Measurements from ENCODE around the gene FRS2. TPM values are rescaled to one million over a fixed set of nuclear protein-coding genes. Genes with fewer than 3 reads are reported as not detected.

The FRS2 gene
- total RNA-seq, 2 experiments from 2014 or later = 7.9 TPM

DNA sequence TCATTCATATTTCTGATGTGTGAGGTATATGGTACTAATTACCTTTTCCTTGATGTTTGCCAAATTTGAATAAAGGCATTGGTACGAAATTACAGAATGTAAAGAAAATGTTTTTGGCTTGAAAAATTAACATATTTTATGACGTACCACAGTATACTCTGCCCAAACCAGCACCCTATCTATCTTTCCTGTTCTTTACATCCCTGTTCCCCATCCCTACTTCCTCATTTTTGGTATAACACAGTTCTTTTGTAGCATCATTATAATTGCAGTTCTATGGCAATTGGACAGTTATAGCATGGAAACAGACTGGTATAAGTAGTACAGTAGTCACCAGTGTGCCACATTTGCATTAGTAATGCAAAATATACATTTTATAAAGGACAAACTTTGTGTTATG lies 108.1 kb downstream of the FRS2 start:
- peaks cover 5% of the 10 kb centered on the region for H3K4me1 Mint-ChIP-seq (ENCODE audit: low read depth)
- intact Hi-C loops (cut with micrococcal nuclease) = no loop called here

DNA sequence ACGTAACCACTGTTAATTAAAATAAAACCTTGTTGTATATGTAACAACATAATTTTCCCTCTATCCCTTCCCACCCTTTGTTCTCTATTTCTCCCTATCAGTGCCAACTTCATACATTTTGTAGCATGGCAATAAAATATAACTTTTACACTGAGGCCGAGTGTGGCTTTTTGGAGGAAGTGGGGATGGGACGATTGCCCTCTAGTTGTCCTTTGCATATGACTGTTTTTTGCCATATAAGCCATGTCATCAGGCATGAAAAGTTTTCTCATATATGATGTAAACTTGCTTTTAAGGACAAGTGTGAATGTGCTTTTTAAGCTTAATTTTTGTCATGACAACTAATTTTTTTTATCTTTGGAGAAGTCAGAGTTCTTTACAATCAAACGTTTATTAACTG lies 108.8 kb downstream of the FRS2 start:
- no peak for DNase-seq
- no peaks in the 10 kb centered on the region for H3K27me3 Mint-ChIP-seq (ENCODE audit: low read depth)
- H3K9me3 Mint-ChIP-seq = no peaks in the 10 kb centered on the region
- no peak overlapping the region for H3K4me3 Mint-ChIP-seq
- intact Hi-C loops (cut with micrococcal nuclease) = no loop called here
- H3K36me3 Mint-ChIP-seq (ENCODE audit: low read depth) = peaks cover 4% of the 10 kb centered on the region
- H3K4me1 Mint-ChIP-seq (ENCODE audit: low read depth) = peaks cover 5% of the 10 kb centered on the region
- CTCF ChIA-PET = interaction anchor here (1.2 to 8.9 kb wide), 2 partner anchors 10 to 61 kb away, joined by 5 to 68 read pairs; no protein-coding TSS in a partner anchor
- H3K27ac Mint-ChIP-seq = no peak overlapping the region

More for the DNA sequence above, 108.1 kb downstream of the FRS2 start:
- no peaks in the 10 kb centered on the region for H3K9me3 Mint-ChIP-seq
- no peak overlapping the region for H3K27ac Mint-ChIP-seq
- no peaks in the 10 kb centered on the region for H3K27me3 Mint-ChIP-seq (ENCODE audit: low read depth)
- H3K36me3 Mint-ChIP-seq (ENCODE audit: low read depth) = peaks cover 7% of the 10 kb centered on the region
- no peak overlapping the region for H3K4me3 Mint-ChIP-seq
- no peak for DNase-seq
- CTCF ChIA-PET = no interaction called here

- no peak overlapping the region for H3K4me3 Mint-ChIP-seq
- H3K4me1 Mint-ChIP-seq (ENCODE audit: low read depth) = peaks cover 5% of the 10 kb centered on the region
- no peaks in the 10 kb centered on the region for H3K27me3 Mint-ChIP-seq (ENCODE audit: low read depth)
- intact Hi-C loops (cut with micrococcal nuclease) = no loop called here
- no peak overlapping the region for H3K27ac Mint-ChIP-seq
- CTCF ChIA-PET = interaction anchor here (0.5 to 8.9 kb wide), 3 partner anchors 11 to 180 kb away, joined by 4 to 68 read pairs (median 5); no protein-coding TSS in a partner anchor
- no peaks in the 10 kb centered on the region for H3K9me3 Mint-ChIP-seq
- H3K36me3 Mint-ChIP-seq (ENCODE audit: low read depth) = no peaks in the 10 kb centered on the region
- DNase-seq = no peak
These were observed 109.9 kb downstream of the FRS2 start for GRCh38 chr12:69580074-69580473.

GRCh38 chr12:69583203-69583602 lies 113.0 kb downstream of the FRS2 start:
- no peaks in the 10 kb centered on the region for H3K27me3 Mint-ChIP-seq (ENCODE audit: low read depth)
- peaks cover 12% of the 10 kb centered on the region for H3K4me1 Mint-ChIP-seq (ENCODE audit: low read depth)
- H3K27ac Mint-ChIP-seq = no peak overlapping the region
- CTCF ChIA-PET = interaction anchor here (0.5 to 8.9 kb wide), 3 partner anchors 8 to 182 kb away, joined by 3 to 68 read pairs (median 5); no protein-coding TSS in a partner anchor
- intact Hi-C loops (cut with micrococcal nuclease) = no loop called here
- no peak overlapping the region for H3K4me3 Mint-ChIP-seq
- no peaks in the 10 kb centered on the region for H3K9me3 Mint-ChIP-seq
- H3K36me3 Mint-ChIP-seq (ENCODE audit: low read depth) = peaks cover 13% of the 10 kb centered on the region
- no peak for DNase-seq

- Mint-ChIP-seq H3K4me1 (ENCODE audit: low read depth) (peaks cover 27% of the 10 kb centered on the region), H3K27ac (peak within 1 kb of the TSS; percentile 92), H3K27me3 (ENCODE audit: low read depth) (no peaks in the 10 kb centered on the region), H3K36me3 (ENCODE audit: low read depth) (peaks cover 30% of the 10 kb centered on the region), H3K9me3 (no peaks in the 10 kb centered on the region), H3K4me3 (peak within 1 kb of the TSS; percentile 86)
- peak; percentile 97 for DNase-seq
- CTCF ChIA-PET = interaction anchor here (0.6 to 8.9 kb wide), 4 partner anchors 16 to 341 kb away, joined by 3 to 68 read pairs (median 4); no protein-coding TSS in a partner anchor
- intact Hi-C loops (cut with micrococcal nuclease) = loop anchor here (1.0 to 5.0 kb wide), 9 partner anchors 54 to 658 kb away; partner anchors contain the start of genes CNOT2, CPSF6 and FRS2
These were observed 115.2 kb downstream of the FRS2 start, which contains the start of gene CCT2 for GRCh38 chr12:69585189-69586062. CCT2 (plus strand) TSS chr12:69585459; CDS start chr12:69585522, 63 bp downstream.

DNA sequence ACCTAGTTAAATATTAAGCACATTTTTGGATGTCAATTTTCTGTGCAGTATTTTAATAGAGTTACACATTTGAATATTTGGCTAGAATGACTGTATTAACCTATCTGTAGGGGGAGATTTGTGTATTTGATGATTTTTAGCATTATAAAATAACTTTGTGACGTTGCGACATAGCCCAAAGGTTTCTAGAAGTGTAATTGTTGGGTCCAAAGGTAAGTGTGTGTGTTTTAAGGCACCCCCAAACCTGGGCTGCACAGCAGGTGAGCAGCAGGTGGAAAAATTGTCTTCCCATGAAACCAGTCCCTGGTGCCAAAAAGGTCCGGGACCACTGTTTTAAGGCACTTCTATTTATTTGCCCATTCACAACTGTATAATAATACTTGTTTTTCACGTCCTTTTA lies 118.3 kb downstream of the FRS2 start:
- Mint-ChIP-seq H3K27ac (no peak overlapping the region), H3K9me3 (no peaks in the 10 kb centered on the region), H3K4me3 (no peak overlapping the region), H3K36me3 (ENCODE audit: low read depth) (peaks cover 46% of the 10 kb centered on the region), H3K4me1 (ENCODE audit: low read depth) (peaks cover 38% of the 10 kb centered on the region), H3K27me3 (ENCODE audit: low read depth) (no peaks in the 10 kb centered on the region)
- CTCF ChIA-PET = no interaction called here
- DNase-seq = no peak
- intact Hi-C loops (cut with micrococcal nuclease) = loop anchor here (5.0 kb wide), 1 partner anchor 296 kb away; no protein-coding TSS in a partner anchor

- peaks cover 50% of the 10 kb centered on the region for H3K36me3 Mint-ChIP-seq (ENCODE audit: low read depth)
- peaks cover 38% of the 10 kb centered on the region for H3K4me1 Mint-ChIP-seq (ENCODE audit: low read depth)
- intact Hi-C loops (cut with micrococcal nuclease) = loop anchor here (5.0 kb wide), 1 partner anchor 297 kb away; no protein-coding TSS in a partner anchor
- no peak overlapping the region for H3K4me3 Mint-ChIP-seq
- no peaks in the 10 kb centered on the region for H3K9me3 Mint-ChIP-seq
- no peak overlapping the region for H3K27ac Mint-ChIP-seq
- CTCF ChIA-PET = no interaction called here
- no peak for DNase-seq
- H3K27me3 Mint-ChIP-seq (ENCODE audit: low read depth) = no peaks in the 10 kb centered on the region
These were observed 118.9 kb downstream of the FRS2 start for GRCh38 chr12:69589082-69589481.

DNA sequence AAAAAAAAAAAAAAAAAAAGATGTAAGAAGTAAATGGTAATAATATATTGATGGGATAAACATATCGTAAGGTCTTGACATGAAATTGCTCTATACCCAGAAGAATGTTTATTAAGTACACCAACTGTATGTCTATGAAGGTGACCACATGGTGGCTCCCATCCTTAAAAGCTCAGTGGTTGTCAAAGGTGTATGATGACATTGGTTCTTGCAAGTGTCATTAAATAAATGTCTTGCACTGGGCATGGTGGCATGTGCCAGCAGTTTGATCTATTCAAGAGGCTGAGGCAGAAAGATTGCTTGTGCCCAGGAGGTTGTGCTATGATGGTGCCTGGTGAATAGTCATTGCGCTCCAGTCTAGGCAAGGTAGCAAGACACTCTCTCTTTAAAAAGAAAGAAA lies 125.5 kb downstream of the FRS2 start:
- H3K9me3 Mint-ChIP-seq = no peaks in the 10 kb centered on the region
- intact Hi-C loops (cut with micrococcal nuclease) = no loop called here
- CTCF ChIA-PET = interaction anchor here (0.7 to 1.2 kb wide), 2 partner anchors 25 to 121 kb away, joined by 4 to 5 read pairs; no protein-coding TSS in a partner anchor
- peaks cover 50% of the 10 kb centered on the region for H3K36me3 Mint-ChIP-seq (ENCODE audit: low read depth)
- no peak overlapping the region for H3K27ac Mint-ChIP-seq
- peaks cover 16% of the 10 kb centered on the region for H3K4me1 Mint-ChIP-seq (ENCODE audit: low read depth)
- no peak overlapping the region for H3K4me3 Mint-ChIP-seq
- H3K27me3 Mint-ChIP-seq (ENCODE audit: low read depth) = no peaks in the 10 kb centered on the region
- DNase-seq = no peak

GRCh38 chr12:69598174-69598753 lies 128.1 kb downstream of the FRS2 start:
- Mint-ChIP-seq H3K27me3 (ENCODE audit: low read depth) (no peaks in the 10 kb centered on the region), H3K4me1 (ENCODE audit: low read depth) (peaks cover 8% of the 10 kb centered on the region), H3K4me3 (no peak overlapping the region), H3K9me3 (no peaks in the 10 kb centered on the region), H3K27ac (no peak overlapping the region), H3K36me3 (ENCODE audit: low read depth) (peaks cover 60% of the 10 kb centered on the region)
- intact Hi-C loops (cut with micrococcal nuclease) = no loop called here
- DNase-seq = no peak
- CTCF ChIA-PET = interaction anchor here (0.7 to 0.8 kb wide), 2 partner anchors 27 to 251 kb away, joined by 3 read pairs; no protein-coding TSS in a partner anchor

DNA sequence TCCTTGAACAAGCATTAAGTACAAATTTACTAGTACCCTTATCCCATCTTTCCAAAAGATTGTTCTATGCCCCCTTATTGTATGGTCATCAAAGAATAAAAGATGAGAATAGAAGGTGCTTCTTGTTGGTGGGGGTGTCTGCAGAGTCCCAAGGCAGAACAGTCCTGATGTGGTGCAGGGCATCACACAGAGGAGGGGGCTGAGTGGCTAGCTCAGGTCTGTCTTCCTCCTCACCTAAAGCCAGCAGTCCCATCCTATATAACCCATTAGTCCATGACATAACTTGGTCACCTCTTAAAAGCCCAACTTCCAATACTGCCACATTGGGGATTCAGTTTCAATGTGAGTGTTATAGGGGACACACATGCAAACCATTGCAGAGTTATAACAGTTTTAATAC lies 130.6 kb downstream of the FRS2 start:
- Mint-ChIP-seq H3K4me3 (no peak overlapping the region), H3K27ac (no peak overlapping the region), H3K9me3 (no peaks in the 10 kb centered on the region), H3K4me1 (ENCODE audit: low read depth) (peaks cover under 1% of the 10 kb centered on the region), H3K36me3 (ENCODE audit: low read depth) (peaks cover 50% of the 10 kb centered on the region), H3K27me3 (ENCODE audit: low read depth) (no peaks in the 10 kb centered on the region)
- CTCF ChIA-PET = no interaction called here
- intact Hi-C loops (cut with micrococcal nuclease) = no loop called here
- no peak for DNase-seq

GRCh38 chr12:69601962-69602685 lies 131.9 kb downstream of the FRS2 start:
- peak overlapping the region; percentile 30 for H3K27ac Mint-ChIP-seq
- no peak overlapping the region for H3K4me3 Mint-ChIP-seq
- H3K27me3 Mint-ChIP-seq (ENCODE audit: low read depth) = no peaks in the 10 kb centered on the region
- no peak for DNase-seq
- no peaks in the 10 kb centered on the region for H3K4me1 Mint-ChIP-seq (ENCODE audit: low read depth)
- H3K36me3 Mint-ChIP-seq (ENCODE audit: low read depth) = peaks cover 46% of the 10 kb centered on the region
- H3K9me3 Mint-ChIP-seq = no peaks in the 10 kb centered on the region
- intact Hi-C loops (cut with micrococcal nuclease) = no loop called here
- CTCF ChIA-PET = no interaction called here

- H3K27me3 Mint-ChIP-seq (ENCODE audit: low read depth) = no peaks in the 10 kb centered on the region
- no peak for DNase-seq
- no peaks in the 10 kb centered on the region for H3K4me1 Mint-ChIP-seq (ENCODE audit: low read depth)
- H3K4me3 Mint-ChIP-seq = no peak overlapping the region
- CTCF ChIA-PET = no interaction called here
- no peak overlapping the region for H3K27ac Mint-ChIP-seq
- intact Hi-C loops (cut with micrococcal nuclease) = no loop called here
- H3K36me3 Mint-ChIP-seq (ENCODE audit: low read depth) = peaks cover 40% of the 10 kb centered on the region
- no peaks in the 10 kb centered on the region for H3K9me3 Mint-ChIP-seq
These were observed 132.8 kb downstream of the FRS2 start for GRCh38 chr12:69602954-69603353.
